H1 (cell line): ENCODE data around the gene NELFA. TPM values are rescaled to one million over a fixed set of nuclear protein-coding genes. Genes with fewer than 3 reads are reported as not detected.

Experiments
- ATF3 ChIP-seq: IDR thresholded peaks from 2 replicates; pipeline ENCODE4 v1.6.1; 2011; ENCODE audit warnings: low read depth, mild to moderate bottlenecking, low read length; ENCODE audit not compliant: insufficient read depth
- CBX8 ChIP-seq: fragments of 300-800, 300-1000 bp; sonication (generic); IDR thresholded peaks from 2 replicates; pipeline ENCODE4 v1.7.1; 2016; ENCODE audit warnings: low read depth, low read length, borderline replicate concordance
- CREB1 ChIP-seq: IDR thresholded peaks from 2 replicates; pipeline ENCODE4 v1.6.1; 2012; ENCODE audit warnings: inconsistent platforms
- E2F6 ChIP-seq: IDR thresholded peaks from 2 replicates; pipeline ENCODE4 v1.6.1; 2012; ENCODE audit warnings: inconsistent platforms
- EP300 ChIP-seq, 2 experiments: IDR thresholded peaks; 1 replicate in 1 of 2; 2 replicates in 1 of 2; pipeline ENCODE4 v1.6.1; 2011 to 2012; ENCODE audit warnings: low read depth in 2 of 2, low read length in 2 of 2, mild to moderate bottlenecking in 2 of 2, borderline replicate concordance in 1 of 2, inconsistent platforms in 1 of 2, moderate library complexity in 1 of 2
- FOSL1 ChIP-seq: IDR thresholded peaks from 2 replicates; pipeline ENCODE4 v1.6.1; 2011; ENCODE audit warnings: mild to moderate bottlenecking, low read depth, low read length, moderate library complexity; ENCODE audit not compliant: insufficient read depth
- HDAC2 ChIP-seq, 2 experiments: fragments of 300-600 bp in 1 of 2; sonication (generic) in 1 of 2; IDR thresholded peaks; 2 replicates each; pipeline ENCODE4 v1.6.1; 2011 to 2012; ENCODE audit warnings: low read depth in 2 of 2, low read length in 2 of 2, mild to moderate bottlenecking in 2 of 2, moderate library complexity in 2 of 2, borderline replicate concordance in 1 of 2, inconsistent platforms in 1 of 2
- HDAC6 ChIP-seq: IDR thresholded peaks from one replicate; pipeline ENCODE4 v1.7.1; 2012; ENCODE audit warnings: low read depth, mild to moderate bottlenecking, inconsistent platforms, low read length, moderate library complexity
- KDM4A ChIP-seq: IDR thresholded peaks from one replicate; pipeline ENCODE4 v1.7.1; 2012; ENCODE audit warnings: low read depth, mild to moderate bottlenecking, moderate library complexity, low read length, inconsistent platforms; ENCODE audit not compliant: severe bottlenecking
- NRF1 ChIP-seq: IDR thresholded peaks from 2 replicates; pipeline ENCODE4 v1.6.1; 2011; ENCODE audit warnings: mild to moderate bottlenecking, low read depth, low read length, improper control_type of control experiment
- PHF8 ChIP-seq: fragments of 200-600 bp; sonication (generic); conservative IDR thresholded peaks from 2 replicates; pipeline ENCODE4 v1.7.1; 2012; ENCODE audit warnings: low read depth, mild to moderate bottlenecking, inconsistent platforms, low read length, moderate library complexity
- POU5F1 ChIP-seq: IDR thresholded peaks from 2 replicates; pipeline ENCODE4 v1.6.1; 2011; ENCODE audit warnings: low read depth, mild to moderate bottlenecking, low read length, moderate library complexity
- RAD21 ChIP-seq, 2 experiments: IDR thresholded peaks in 1 of 2; conservative IDR thresholded peaks in 1 of 2; 2 replicates each; pipeline ENCODE4 v1.6.1; 2011; ENCODE audit warnings: low read depth in 2 of 2, low read length in 2 of 2, improper control_type of control experiment in 1 of 2, inconsistent platforms in 1 of 2, mild to moderate bottlenecking in 1 of 2, moderate library complexity in 1 of 2
- RNF2 ChIP-seq: fragments of 200-900, 300-1000 bp; sonication (generic); IDR thresholded peaks from 2 replicates; pipeline ENCODE4 v1.7.1; 2016; ENCODE audit warnings: borderline replicate concordance, low read depth, mild to moderate bottlenecking, antibody characterized with exemption, low read length; ENCODE audit not compliant: poor library complexity, severe bottlenecking; ENCODE audit errors: missing control alignments
- SIRT6 ChIP-seq: IDR thresholded peaks from one replicate; pipeline ENCODE4 v1.7.1; 2012; ENCODE audit warnings: low read length, inconsistent platforms
- SP1 ChIP-seq: IDR thresholded peaks from 2 replicates; pipeline ENCODE4 v1.6.1; 2011; ENCODE audit warnings: low read depth, low read length
- SP4 ChIP-seq: IDR thresholded peaks from 2 replicates; pipeline ENCODE4 v1.6.1; 2012; ENCODE audit warnings: low read length, inconsistent platforms
- TAF1 ChIP-seq: IDR thresholded peaks from 2 replicates; pipeline ENCODE4 v1.6.1; 2011; ENCODE audit warnings: mild to moderate bottlenecking, low read depth, low read length
- TAF7 ChIP-seq: optimal IDR thresholded peaks from 2 replicates; pipeline ENCODE3; 2011; ENCODE audit warnings: low read depth, mild to moderate bottlenecking, inconsistent platforms, low read length, moderate library complexity, borderline replicate concordance
- YY1 ChIP-seq: IDR thresholded peaks from 2 replicates; pipeline ENCODE4 v1.6.1; 2011; ENCODE audit warnings: low read depth, mild to moderate bottlenecking, low read length
- ZNF274 ChIP-seq: IDR thresholded peaks from 2 replicates; pipeline ENCODE4 v1.7.0; 2012; ENCODE audit warnings: low read length, borderline replicate concordance; ENCODE audit errors: extremely low read depth
- polyA plus RNA-seq, 7 experiments: library from polyadenylated mRNA; depleted of rRNA in 3 of 7; stranded (reverse) in 5 of 7; unstranded in 2 of 7; fragments of >200 nt in 5 of 7; fragments of 200-250 nt in 2 of 7; gene quantifications; 1 replicate in 5 of 7; 2 replicates in 1 of 7; 4 replicates in 1 of 7; pipeline versions ENCODE4 v1.2.1 to v1.2.3, GENCODE V29; 2011 to 2013; ENCODE audit warnings: missing spikeins in 2 of 7, mixed read lengths in 2 of 7
- total RNA-seq: library from RNA; stranded (reverse); fragmentation: NEBNext Ultra II Directional; extraction: Animal tissue kit (Norgen Biotek cat#: 25700); gene quantifications from 2 replicates; pipeline ENCODE4 v1.2.1, GENCODE V29; 2021

NELFA gene
- total and polyA plus RNA-seq, 2 of the 8 experiments (the other 6 are each of a cell fraction or from before 2014, with no cell fraction given) = 41.8 to 57.5 TPM

GRCh38 chr4:2041239-2042130 is 32.7 kb upstream of the NELFA start (continued):
- TF ChIP-seq KDM4A (peak; percentile 85), PHF8 (0 out of 2 replicates have a peak, but pooled peaks have one; percentile 9), CREB1 (0 out of 2 replicates have a peak, but pooled peaks have one; percentile 29), CBX8 (no peak), ZNF274 (no peak), YY1 (0 out of 2 replicates have a peak, but pooled peaks have one; percentile 32), RAD21 (IDR thresholded peaks at IDR 0.05 in 1 of 2, conservative IDR thresholded peaks at IDR 0.05 in 1 of 2; ENCODE audit: low read depth in 2 of 2, low read length in 2 of 2) (no peak), SIRT6 (no peak), ATF3 (no peak), POU5F1 (no peak), E2F6 (peak; percentile 45), SP1 (no peak), RNF2 (no peak), HDAC6 (no peak), FOSL1 (no peak), EP300 (IDR thresholded peaks at IDR 0.05; ENCODE audit: borderline replicate concordance in 1 of 2, low read depth in 2 of 2, low read length in 2 of 2) (no peak), NRF1 (peak; percentile 87), TAF1 (peak; percentile 55; the same call in 1 of the 2 replicates), HDAC2 (IDR thresholded peaks at IDR 0.05; ENCODE audit: borderline replicate concordance in 1 of 2, low read depth in 2 of 2, low read length in 2 of 2) (0 out of 4 replicates have a peak, but pooled peaks of 1 of the 2 experiments have one; percentile 56), TAF7 (no peak), SP4 (no peak)
